ENCODE measurements around the gene HOXC10.

GRCh38 chr12:53961025-53961761, 23.8 kb upstream of the HOXC10 start:
- TF ChIP-seq CTCF (IDR thresholded peaks at IDR 0.05) (no peak), POLR2A (IDR thresholded peaks at IDR 0.05) (no peak)
